ENCODE results near the gene OSGEP. TPM values are rescaled to one million over a fixed set of nuclear protein-coding genes. Genes with fewer than 3 reads are reported as not detected.

The OSGEP gene
- total and polyA plus RNA-seq, 2 donors (not counting 1 experiment from before 2014, with no cell fraction given) = 18.1 to 34.0 TPM

DNA sequence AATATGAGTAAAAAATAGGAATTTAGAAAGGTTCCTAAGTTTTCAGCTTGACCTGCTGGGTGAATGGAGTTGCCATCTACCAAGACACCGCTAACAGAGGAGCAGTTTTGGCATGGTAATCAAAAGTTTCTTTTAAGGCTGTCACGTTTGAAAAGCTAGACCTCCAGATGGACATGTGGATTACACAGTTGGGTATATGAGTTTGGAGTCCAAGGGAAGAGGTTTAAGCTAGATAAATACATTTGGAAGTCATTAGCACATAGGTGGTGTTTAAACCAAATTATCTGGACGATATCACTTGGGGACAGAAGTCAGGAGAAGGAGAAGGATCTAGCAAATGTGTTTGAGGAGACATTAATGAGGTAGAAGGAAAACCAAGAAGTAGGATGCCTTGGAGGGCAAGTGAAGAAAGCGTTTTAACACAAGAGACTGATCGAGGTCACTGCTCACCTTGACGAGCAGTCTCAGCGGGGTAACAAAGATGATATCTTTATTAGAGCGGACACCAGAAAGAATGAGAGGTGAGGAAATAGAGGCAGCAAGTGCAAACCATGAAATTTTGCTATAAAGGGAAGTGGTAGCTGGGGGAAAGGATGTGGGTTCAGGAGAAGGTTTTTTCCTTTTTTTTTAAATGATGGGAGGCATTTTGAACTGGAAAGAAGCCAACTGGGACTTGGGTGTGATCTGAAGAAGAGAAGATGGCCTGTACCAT lies 32.2 kb upstream of the OSGEP start:
- Histone ChIP-seq H3K4me1 (ENCODE audit: control insufficient read depth, extremely low read depth, insufficient read depth, low read length) (no peaks in the 10 kb centered on the region), H4K20me1 (ENCODE audit: control insufficient read depth, extremely low read depth, insufficient read depth, low read length) (no peaks in the 10 kb centered on the region)

DNA sequence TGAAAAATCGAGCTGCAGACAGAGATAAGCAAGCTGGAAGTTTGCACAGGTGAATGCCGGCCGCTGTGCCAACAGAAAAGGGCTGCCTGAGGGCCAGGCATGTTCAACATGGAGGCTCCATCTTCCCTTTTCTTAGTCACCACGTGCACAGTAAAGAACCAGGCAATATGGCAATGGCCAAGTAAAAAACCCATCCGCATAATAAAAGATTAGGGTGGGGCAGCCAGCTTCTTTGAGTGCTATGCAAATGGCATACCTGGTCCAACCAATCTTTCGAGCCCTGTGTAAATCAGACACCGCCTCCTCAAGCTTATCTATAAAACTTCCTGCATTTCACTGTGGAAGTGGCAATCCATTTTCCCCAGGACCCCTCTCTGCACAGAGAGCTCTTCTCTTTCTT lies 31.3 kb upstream of the OSGEP start:
- H3K4me1 ChIP-seq (ENCODE audit: control insufficient read depth, extremely low read depth, insufficient read depth, low read length) = no peaks in the 10 kb centered on the region
- H2AFZ ChIP-seq (ENCODE audit: low read length) = no peak overlapping the region
- no peaks in the 10 kb centered on the region for H3K27me3 ChIP-seq (ENCODE audit: control insufficient read depth, insufficient read depth, low read length)
- no peaks in the 10 kb centered on the region for H3K79me2 ChIP-seq (ENCODE audit: control insufficient read depth, insufficient read depth, low read length)
- no peaks in the 10 kb centered on the region for H4K20me1 ChIP-seq (ENCODE audit: control insufficient read depth, extremely low read depth, insufficient read depth, low read length)
- H3K27ac ChIP-seq (ENCODE audit: insufficient read depth, low read length) = no peak overlapping the region
- H3K9ac ChIP-seq (ENCODE audit: insufficient read depth, low read length) = no peak overlapping the region
- no peak for DNase-seq (ENCODE audit: low read depth in 2 of 2)
- no peak overlapping the region for H3K4me3 ChIP-seq (replicated peaks in 1 of 4; ENCODE audit: control extremely low read depth in 1 of 4, insufficient read depth in 1 of 4, low read depth in 3 of 4, low read length in 4 of 4)
- TF ChIP-seq CTCF (conservative IDR thresholded peaks at IDR 0.05 in 1 of 2, IDR thresholded peaks at IDR 0.05 in 1 of 2; ENCODE audit: low read depth in 1 of 2, low read length in 2 of 2) (no peak), EZH2 (IDR thresholded peaks at IDR 0.05; ENCODE audit: low read length, missing control alignments) (no peak)
- no peaks in the 10 kb centered on the region for H3K9me3 ChIP-seq (ENCODE audit: control insufficient read depth, insufficient read depth, low read depth, low read length)
- H3K4me2 ChIP-seq (ENCODE audit: extremely low read depth, insufficient read depth, low read length) = no peak overlapping the region
- no peaks in the 10 kb centered on the region for H3K36me3 ChIP-seq (ENCODE audit: control insufficient read depth, insufficient read depth, low read length)

More for the DNA sequence above, 32.2 kb upstream of the OSGEP start:
- no peaks in the 10 kb centered on the region for H3K79me2 ChIP-seq (ENCODE audit: control insufficient read depth, insufficient read depth, low read length)
- H3K36me3 ChIP-seq (ENCODE audit: control insufficient read depth, insufficient read depth, low read length) = no peaks in the 10 kb centered on the region
- no peak overlapping the region for H2AFZ ChIP-seq (ENCODE audit: low read length)
- no peak for TF ChIP-seq CTCF (conservative IDR thresholded peaks at IDR 0.05 in 1 of 2, IDR thresholded peaks at IDR 0.05 in 1 of 2; ENCODE audit: low read depth in 1 of 2, low read length in 2 of 2)
- no peak for TF ChIP-seq EZH2 (IDR thresholded peaks at IDR 0.05; ENCODE audit: low read length, missing control alignments)
- no peak overlapping the region for H3K4me3 ChIP-seq (replicated peaks in 1 of 4; ENCODE audit: control extremely low read depth in 1 of 4, insufficient read depth in 1 of 4, low read depth in 3 of 4, low read length in 4 of 4)
- H3K4me2 ChIP-seq (ENCODE audit: extremely low read depth, insufficient read depth, low read length) = no peak overlapping the region
- DNase-seq (ENCODE audit: low read depth in 2 of 2) = no peak
- H3K27ac ChIP-seq (ENCODE audit: insufficient read depth, low read length) = no peak overlapping the region
- H3K27me3 ChIP-seq (ENCODE audit: control insufficient read depth, insufficient read depth, low read length) = no peaks in the 10 kb centered on the region
- H3K9ac ChIP-seq (ENCODE audit: insufficient read depth, low read length) = no peak overlapping the region
- no peaks in the 10 kb centered on the region for H3K9me3 ChIP-seq (ENCODE audit: control insufficient read depth, insufficient read depth, low read depth, low read length)

- no peak overlapping the region for H2AFZ ChIP-seq (ENCODE audit: low read length)
- H3K4me1 ChIP-seq (ENCODE audit: control insufficient read depth, extremely low read depth, insufficient read depth, low read length) = no peaks in the 10 kb centered on the region
- H3K27ac ChIP-seq (ENCODE audit: insufficient read depth, low read length) = no peak overlapping the region
- H3K9ac ChIP-seq (ENCODE audit: insufficient read depth, low read length) = no peak overlapping the region
- DNase-seq (ENCODE audit: low read depth in 2 of 2) = no peak
- no peak overlapping the region for H3K4me3 ChIP-seq (replicated peaks in 1 of 4; ENCODE audit: control extremely low read depth in 1 of 4, insufficient read depth in 1 of 4, low read depth in 3 of 4, low read length in 4 of 4)
- H3K4me2 ChIP-seq (ENCODE audit: extremely low read depth, insufficient read depth, low read length) = no peak overlapping the region
- H3K9me3 ChIP-seq (ENCODE audit: control insufficient read depth, insufficient read depth, low read depth, low read length) = no peaks in the 10 kb centered on the region
- no peaks in the 10 kb centered on the region for H3K27me3 ChIP-seq (ENCODE audit: control insufficient read depth, insufficient read depth, low read length)
- H3K36me3 ChIP-seq (ENCODE audit: control insufficient read depth, insufficient read depth, low read length) = peaks cover 3% of the 10 kb centered on the region
- no peak for TF ChIP-seq CTCF (conservative IDR thresholded peaks at IDR 0.05 in 1 of 2, IDR thresholded peaks at IDR 0.05 in 1 of 2; ENCODE audit: low read depth in 1 of 2, low read length in 2 of 2)
- TF ChIP-seq EZH2 (IDR thresholded peaks at IDR 0.05; ENCODE audit: low read length, missing control alignments) = no peak
- no peaks in the 10 kb centered on the region for H4K20me1 ChIP-seq (ENCODE audit: control insufficient read depth, extremely low read depth, insufficient read depth, low read length)
- no peaks in the 10 kb centered on the region for H3K79me2 ChIP-seq (ENCODE audit: control insufficient read depth, insufficient read depth, low read length)
Measured at GRCh38 chr14:20482382-20482781, 27.8 kb upstream of the OSGEP start.
